HG03097 (cell line): Measurements from ENCODE around the gene ANKRD26.

Source experiments
- ATAC-seq: cut with Tn5 transposase; IDR thresholded peaks from one replicate; pipeline ENCODE4 v1.9.1; 2021; ENCODE audit not compliant: unreplicated experiment, low FRiP score

The ANKRD26 gene

GRCh38 chr10:27022048-27022447 is 78.2 kb downstream of the ANKRD26 start:
- no peak for ATAC-seq

- no peak for ATAC-seq
Measured at GRCh38 chr10:27020243-27020642, 80.1 kb downstream of the ANKRD26 start.

- no peak for ATAC-seq
Measured at GRCh38 chr10:27019827-27020226, 80.5 kb downstream of the ANKRD26 start.

GRCh38 chr10:26997610-26998009 is 102.7 kb downstream of the ANKRD26 start:
- ATAC-seq = no peak

GRCh38 chr10:26994743-26995142 is 105.6 kb downstream of the ANKRD26 start:
- no peak for ATAC-seq

GRCh38 chr10:26987851-26988250 is 112.4 kb downstream of the ANKRD26 start:
- ATAC-seq = no peak

- ATAC-seq = no peak
Measured at GRCh38 chr10:26983156-26983555, 117.1 kb downstream of the ANKRD26 start.

GRCh38 chr10:26982058-26982457 is 118.2 kb downstream of the ANKRD26 start:
- no peak for ATAC-seq

GRCh38 chr10:26981232-26981824 is 119.0 kb downstream of the ANKRD26 start:
- ATAC-seq = no peak

- ATAC-seq = no peak
Measured at GRCh38 chr10:26978519-26978918, 121.8 kb downstream of the ANKRD26 start.

GRCh38 chr10:26977635-26978034 is 122.7 kb downstream of the ANKRD26 start:
- ATAC-seq = no peak

GRCh38 chr10:26970667-26971066 is 129.6 kb downstream of the ANKRD26 start:
- no peak for ATAC-seq

GRCh38 chr10:26969145-26969926 is 131.0 kb downstream of the ANKRD26 start:
- peak; percentile 76 for ATAC-seq

GRCh38 chr10:26962835-26963234 is 137.5 kb downstream of the ANKRD26 start:
- ATAC-seq = no peak

- ATAC-seq = no peak
Measured at GRCh38 chr10:26960308-26960707, 140.0 kb downstream of the ANKRD26 start.

- no peak for ATAC-seq
Measured at GRCh38 chr10:26959841-26960240, 140.5 kb downstream of the ANKRD26 start.
